BE2C (cell line): Measurements from ENCODE around the gene DPP10.
A peak's percentile ranks its signal among the peaks of the same experiment; 100 is the strongest.

Source experiments
- DNase-seq: peaks from one replicate; pipeline ENCODE4 v3.0.0-alpha.2; 2020
- H3K27me3 ChIP-seq: fragments of 250-450 bp; sonication (Bioruptor Pico); 2 replicates; pipeline ENCODE4 v1.5.1; 2020; ENCODE audit warnings: mild to moderate bottlenecking
- H3K36me3 ChIP-seq: fragments of 250-450 bp; sonication (Bioruptor Pico); 2 replicates; pipeline ENCODE4 v1.5.1; 2020; ENCODE audit warnings: mild to moderate bottlenecking
- H3K4me1 ChIP-seq: fragments of 250-450 bp; sonication (Bioruptor Pico); 2 replicates; pipeline ENCODE4 v1.5.1; 2020
- H3K4me3 ChIP-seq: 2 replicates; pipeline ENCODE4 v1.5.1; 2011; ENCODE audit warnings: low read depth, low read length
- H3K9me3 ChIP-seq: fragments of 250-450 bp; sonication (Bioruptor Pico); 2 replicates; pipeline ENCODE4 v1.5.1; 2020
- CTCF ChIP-seq: IDR thresholded peaks from 2 replicates; pipeline ENCODE4 v1.5.1; 2012; ENCODE audit warnings: mild to moderate bottlenecking, low read depth, low read length

The DPP10 gene

GRCh38 chr2:114548151-114548550 is 105.7 kb downstream of the DPP10 start:
- no peak for TF ChIP-seq CTCF
- Histone ChIP-seq H3K4me3 (no peak overlapping the region), H3K4me1 (no peaks in the 10 kb centered on the region), H3K27me3 (no peaks in the 10 kb centered on the region), H3K36me3 (no peaks in the 10 kb centered on the region), H3K9me3 (no peaks in the 10 kb centered on the region)
- DNase-seq: no peak

GRCh38 chr2:114550364-114550763 is 107.9 kb downstream of the DPP10 start:
- no peak overlapping the region for H3K4me3 ChIP-seq
- no peaks in the 10 kb centered on the region for H3K4me1 ChIP-seq
- DNase-seq: no peak
- no peaks in the 10 kb centered on the region for H3K27me3 ChIP-seq
- H3K36me3 ChIP-seq: no peaks in the 10 kb centered on the region
- no peaks in the 10 kb centered on the region for H3K9me3 ChIP-seq
- TF ChIP-seq CTCF: no peak

- Histone ChIP-seq H3K36me3 (no peaks in the 10 kb centered on the region), H3K4me3 (no peak overlapping the region), H3K4me1 (no peaks in the 10 kb centered on the region), H3K27me3 (no peaks in the 10 kb centered on the region), H3K9me3 (no peaks in the 10 kb centered on the region)
- peak; percentile 37; the same call in 1 of the 2 replicates for TF ChIP-seq CTCF
- DNase-seq: peak; percentile 13
These were observed 108.7 kb downstream of the DPP10 start for GRCh38 chr2:114550895-114551793.

GRCh38 chr2:114553027-114553426 is 110.6 kb downstream of the DPP10 start:
- no peak for DNase-seq
- H3K36me3 ChIP-seq: no peaks in the 10 kb centered on the region
- H3K9me3 ChIP-seq: no peaks in the 10 kb centered on the region
- TF ChIP-seq CTCF: no peak
- H3K27me3 ChIP-seq: no peaks in the 10 kb centered on the region
- no peak overlapping the region for H3K4me3 ChIP-seq
- H3K4me1 ChIP-seq: no peaks in the 10 kb centered on the region

GRCh38 chr2:114569166-114569565 is 126.7 kb downstream of the DPP10 start:
- H3K27me3 ChIP-seq: no peaks in the 10 kb centered on the region
- no peak for DNase-seq
- H3K9me3 ChIP-seq: no peaks in the 10 kb centered on the region
- no peak overlapping the region for H3K4me3 ChIP-seq
- H3K4me1 ChIP-seq: no peaks in the 10 kb centered on the region
- H3K36me3 ChIP-seq: no peaks in the 10 kb centered on the region
- TF ChIP-seq CTCF: no peak

- Histone ChIP-seq H3K4me3 (no peak overlapping the region), H3K36me3 (no peaks in the 10 kb centered on the region), H3K4me1 (no peaks in the 10 kb centered on the region), H3K9me3 (no peaks in the 10 kb centered on the region), H3K27me3 (no peaks in the 10 kb centered on the region)
- TF ChIP-seq CTCF: no peak
- no peak for DNase-seq
These were observed 135.2 kb downstream of the DPP10 start for GRCh38 chr2:114577657-114578056.
